K562 (cell line): ENCODE data around the gene SYK. TPM values are rescaled to one million over a fixed set of nuclear protein-coding genes. Genes with fewer than 3 reads are reported as not detected.

Source experiments
- ATAC-seq: fragments of 200-7000 bp; cut with Tn5 transposase; 3 replicates; pipeline ENCODE4 v1.9.1; 2020; ENCODE audit warnings: moderate library complexity
- BruUV-seq: library from RNA; stranded (reverse); fragments of 400-500 nt; replicated peaks from 2 replicates; lab custom pipeline; 2021; lab: Mats Ljungman, UMichigan
- CTCF ChIA-PET: fragments of 300-600 bp; formaldehyde crosslinking; extraction: SDS; loops from one replicate; lab custom pipeline; 2021; ENCODE audit warnings: low intra/inter-chr PET ratio; lab: Yijun Ruan, JAX
- POLR2A ChIA-PET: fragments of 300-600, 350-650 bp; sonication (Branson Sonifier 250); formaldehyde crosslinking; extraction: SDS; loops from one replicate; lab custom pipeline; 2021; ENCODE audit warnings: antibody characterized with exemption, inconsistent platforms; lab: Yijun Ruan, JAX
- DNase-seq, 4 experiments: peaks; one replicate each; pipeline versions ENCODE4 v3.0.0 to v3.0.0-alpha.2; 2011 to 2018; ENCODE audit warnings: low spot score in 3 of 4, mixed read lengths in 3 of 4; ENCODE audit errors: extremely low read depth in 1 of 4
- FAIRE-seq: peaks from 2 replicates; lab custom pipeline; 2011; peaks lifted over from hg19 to GRCh38; lab: Jason Lieb, UNC
- H2AFZ ChIP-seq: 2 replicates; pipeline ENCODE4 v1.6.0; 2011; ENCODE audit warnings: low read depth, low read length, control low read depth, inconsistent platforms
- H3K27ac ChIP-seq: fragments of 200-600 bp; 3 replicates; pipeline ENCODE4 v1.8.0; 2011; ENCODE audit warnings: low read depth, mild to moderate bottlenecking, control low read depth, inconsistent platforms, low read length, moderate library complexity, mixed read lengths; ENCODE audit errors: extremely low read depth
- H3K27me3 ChIP-seq, 2 experiments: fragments of 300-600 bp in 1 of 2; 2 replicates in 1 of 2; 3 replicates in 1 of 2; pipeline versions ENCODE4 v1.6.0 to v1.8.0; 2011; ENCODE audit warnings: inconsistent platforms in 2 of 2, low read length in 2 of 2, mild to moderate bottlenecking in 1 of 2, mixed read lengths in 1 of 2, moderate library complexity in 1 of 2; ENCODE audit not compliant: control insufficient read depth in 2 of 2, insufficient read depth in 2 of 2
- H3K36me3 ChIP-seq: fragments of 300-600 bp; 3 replicates; pipeline ENCODE4 v1.8.0; 2011; ENCODE audit warnings: mild to moderate bottlenecking, low read length, inconsistent platforms; ENCODE audit not compliant: control insufficient read depth, insufficient read depth
- H3K4me1 ChIP-seq, 2 experiments: fragments of 200-600 bp in 1 of 2; replicated peaks in 1 of 2; 2 replicates in 1 of 2; 3 replicates in 1 of 2; pipeline versions ENCODE4 v1.5.1 to v1.8.0; 2011; ENCODE audit warnings: inconsistent platforms in 2 of 2, low read length in 2 of 2, mild to moderate bottlenecking in 1 of 2, mixed read lengths in 1 of 2, moderate library complexity in 1 of 2; ENCODE audit not compliant: control insufficient read depth in 2 of 2, insufficient read depth in 2 of 2
- H3K4me2 ChIP-seq: 2 replicates; pipeline ENCODE4 v1.6.1; 2011; ENCODE audit warnings: low read length, control low read depth, inconsistent platforms, mixed read lengths; ENCODE audit not compliant: insufficient read depth
- H3K4me3 ChIP-seq: fragments of 200-600 bp; sonication (generic), shearing (Covaris generic); 2 replicates; pipeline ENCODE4 v1.5.1; 2016; ENCODE audit warnings: control low read depth, inconsistent platforms
- H3K79me2 ChIP-seq: fragments of 200-600 bp; 3 replicates; pipeline ENCODE4 v1.8.0; 2011; ENCODE audit warnings: low read length, inconsistent platforms; ENCODE audit not compliant: control insufficient read depth, insufficient read depth
- H3K9ac ChIP-seq, 2 experiments: 2 replicates each; pipeline versions ENCODE4 v1.6.0 to v1.6.1; 2011; ENCODE audit warnings: low read depth in 2 of 2, low read length in 2 of 2, control low read depth in 1 of 2, inconsistent platforms in 1 of 2, mild to moderate bottlenecking in 1 of 2, mixed read lengths in 1 of 2; ENCODE audit not compliant: insufficient read depth in 1 of 2
- H3K9me1 ChIP-seq: one replicate; pipeline ENCODE4 v1.6.0; 2011; ENCODE audit warnings: inconsistent platforms, mild to moderate bottlenecking, low read length, moderate library complexity; ENCODE audit not compliant: control insufficient read depth, insufficient read depth
- H3K9me3 ChIP-seq: replicated peaks from 2 replicates; pipeline ENCODE4 v1.5.1; 2011; ENCODE audit warnings: low read depth, low read length, inconsistent platforms; ENCODE audit not compliant: control insufficient read depth, insufficient read depth
- H4K20me1 ChIP-seq: replicated peaks from 2 replicates; pipeline ENCODE4 v1.6.1; 2011; ENCODE audit warnings: low read length, inconsistent platforms, mixed read lengths; ENCODE audit not compliant: control insufficient read depth, insufficient read depth
- ATF1 ChIP-seq, 2 experiments: fragments of 450-650 bp in 1 of 2; IDR thresholded peaks; 2 replicates each; pipeline ENCODE4 v1.6.1; 2016; ENCODE audit warnings: missing compliant biosample characterization in 1 of 2, missing genetic modification characterization in 1 of 2
- ILK ChIP-seq: fragments of 450-650 bp; IDR thresholded peaks from 2 replicates; pipeline ENCODE4 v1.6.1; 2016; ENCODE audit warnings: missing genetic modification characterization, low read depth, mild to moderate bottlenecking, missing compliant biosample characterization, moderate library complexity, borderline replicate concordance
- MXD1 ChIP-seq: fragments of 250-450 bp; sonication (Bioruptor Pico); IDR thresholded peaks from 2 replicates; pipeline ENCODE4 v1.8.0; 2021; ENCODE audit warnings: borderline replicate concordance, mild to moderate bottlenecking, moderate library complexity; ENCODE audit not compliant: poor library complexity, severe bottlenecking
- NR2C2 ChIP-seq, 2 experiments: fragments of 200-800 bp in 1 of 2; sonication (Bioruptor generic) in 1 of 2; sonication (generic) in 1 of 2; formaldehyde crosslinking in 1 of 2; IDR thresholded peaks; 2 replicates each; pipeline versions ENCODE4 v1.6.1 to v1.8.0; 2016 to 2022; ENCODE audit warnings: mild to moderate bottlenecking in 1 of 2, missing compliant biosample characterization in 1 of 2, missing genetic modification characterization in 1 of 2, missing genetic modification reagents in 1 of 2
- NR4A1 ChIP-seq, 2 experiments: fragments of 250-450 bp in 1 of 2; fragments of 450-650 bp in 1 of 2; sonication (Bioruptor Pico) in 1 of 2; IDR thresholded peaks; 2 replicates each; pipeline versions ENCODE4 v1.4.0 to v1.6.1; 2016 to 2020; ENCODE audit warnings: mild to moderate bottlenecking in 2 of 2, missing compliant biosample characterization in 1 of 2, missing genetic modification characterization in 1 of 2, moderate library complexity in 1 of 2
- PHB2 ChIP-seq: fragments of 450-650 bp; IDR thresholded peaks from 2 replicates; pipeline ENCODE4 v1.6.1; 2017; ENCODE audit warnings: low read depth
- RBM17 ChIP-seq: fragments of 200-400 bp; formaldehyde crosslinking; IDR thresholded peaks from 2 replicates; pipeline ENCODE4 v1.6.1; 2017; ENCODE audit warnings: low read depth, mild to moderate bottlenecking, low read length, borderline replicate concordance
- SMAD1 ChIP-seq: fragments of 150-350 bp; IDR thresholded peaks from 2 replicates; pipeline ENCODE4 v1.6.1; 2014; ENCODE audit warnings: low read length, low read depth; ENCODE audit not compliant: partially characterized antibody
- SMAD3 ChIP-seq: fragments of 450-650 bp; formaldehyde crosslinking; conservative IDR thresholded peaks from 2 replicates; pipeline ENCODE4 v1.4.0; 2020; ENCODE audit warnings: mild to moderate bottlenecking
- THAP12 ChIP-seq: fragments of 250-450 bp; sonication (Bioruptor Pico); IDR thresholded peaks from 2 replicates; pipeline ENCODE4 v1.9.0; 2021; ENCODE audit warnings: mild to moderate bottlenecking, inconsistent platforms
- TSHZ1 ChIP-seq: fragments of 250-450 bp; sonication (Bioruptor Pico); IDR thresholded peaks from 2 replicates; pipeline ENCODE4 v1.4.0; 2020; ENCODE audit warnings: mild to moderate bottlenecking, moderate library complexity
- ZFP1 ChIP-seq: fragments of 450-650 bp; formaldehyde crosslinking; IDR thresholded peaks from 2 replicates; pipeline ENCODE4 v1.4.0; 2020; ENCODE audit warnings: mild to moderate bottlenecking, mixed read lengths
- ZNF395 ChIP-seq: fragments of 200-800 bp; sonication (Bioruptor generic); IDR thresholded peaks from 2 replicates; pipeline ENCODE4 v1.6.1; 2017; ENCODE audit warnings: missing genetic modification characterization, missing compliant biosample characterization
- ZNF436 ChIP-seq: fragments of 250-450, 450-650 bp; sonication (Bioruptor Pico); formaldehyde crosslinking; IDR thresholded peaks from 2 replicates; pipeline ENCODE4 v1.7.0; 2020; ENCODE audit warnings: mild to moderate bottlenecking
- WGBS: fragments of 100-300 bp; shearing (Covaris generic); methylation state at CpG from one replicate; pipeline ENCODE4 v1.1.6; 2016; ENCODE audit warnings: low coverage, mixed read lengths; ENCODE audit not compliant: insufficient coverage; ENCODE audit errors: missing lambda C conversion rate; 5-methylcytosine and 5-hydroxymethylcytosine counted together
- in situ Hi-C: fragments of 300-500 bp; cut with MboI; formaldehyde crosslinking; loops from 4 replicates; pipeline ENCODE4 v1.15.0; 2018; ENCODE audit warnings: inconsistent platforms, mixed read lengths
- intact Hi-C: fragments of 100-400 bp; cut with micrococcal nuclease; formaldehyde crosslinking; loops from 2 replicates; pipeline ENCODE4 v1.14.2; 2022
- polyA plus RNA-seq, 8 experiments: library from polyadenylated mRNA; depleted of rRNA in 4 of 8; stranded (reverse) in 5 of 8; unstranded in 3 of 8; fragments of >200 nt; fragmentation: Nextera tagmentation in 2 of 8; fragmentation: Illumina TruSeq in 1 of 8; extraction: Ambion mirVana in 2 of 8; extraction: Trizol in 1 of 8; gene quantifications; 2 replicates each; pipeline versions ENCODE4 v1.2.1 to v1.2.3, GENCODE V29; 2011 to 2014; ENCODE audit warnings: inconsistent platforms in 1 of 8, missing spikeins in 1 of 8
- total RNA-seq, 7 experiments: library from RNA; depleted of rRNA in 6 of 7; stranded (reverse); fragments of >200 nt in 6 of 7; fragmentation: Illumina TruSeq in 2 of 7; extraction: Trizol in 2 of 7; gene quantifications; 2 replicates each; pipeline versions ENCODE4 v1.2.1 to v1.2.3, GENCODE V29; 2011 to 2021; ENCODE audit warnings: low replicate concordance in 1 of 7

Gene SYK
- total and polyA plus RNA-seq, 9 of the 15 experiments (the other 6 are each of a cell fraction or from before 2014, with no cell fraction given) = 3.9 to 32.7 (median 16.7) TPM

- in situ Hi-C loops (loop anchor here (25.0 kb wide), 1 partner anchor 1296 kb away; no protein-coding TSS in a partner anchor), intact Hi-C loops (no loop called here)
- DNase-seq (no peak), ATAC-seq (no peak), FAIRE-seq (no peak)
- H3K4me1 ChIP-seq = no peaks in the 10 kb centered on the region
- H3K27me3 ChIP-seq = no peaks in the 10 kb centered on the region
- BruUV-seq = no TSS peak
- ChIA-PET CTCF (no interaction called here), POLR2A (no interaction called here)
- no peak overlapping the region for H3K4me2 ChIP-seq
- 86% methylated on average over 2 of the region's 2 CpGs for WGBS
- H3K9me1 ChIP-seq = no peaks in the 10 kb centered on the region
- H4K20me1 ChIP-seq = no peaks in the 10 kb centered on the region
- no peak overlapping the region for H3K9ac ChIP-seq
- H2AFZ ChIP-seq = no peak overlapping the region
- peaks cover 4% of the 10 kb centered on the region; the same call in 1 of the 2 replicates for H3K9me3 ChIP-seq
- peaks cover 26% of the 10 kb centered on the region; the same call in 2 of the 3 replicates for H3K36me3 ChIP-seq
- H3K4me3 ChIP-seq = no peak overlapping the region
- H3K79me2 ChIP-seq = no peaks in the 10 kb centered on the region
- H3K27ac ChIP-seq = no peak overlapping the region
- TF ChIP-seq ILK (tag) (no peak), THAP12 (no peak), NR4A1 (CRISPR knock-in tag; IDR thresholded peaks at IDR 0.05) (no peak), NR4A1 (tag; IDR thresholded peaks at IDR 0.05) (no peak), NR2C2 (CRISPR knock-in tag; IDR thresholded peaks at IDR 0.05) (no peak), NR2C2 (tag; IDR thresholded peaks at IDR 0.05) (no peak), SMAD3 (no peak), RBM17 (no peak), TSHZ1 (CRISPR knock-in tag) (no peak), PHB2 (no peak), ZFP1 (no peak), MXD1 (CRISPR knock-in tag) (no peak), ATF1 (CRISPR knock-in tag; IDR thresholded peaks at IDR 0.05) (no peak), ATF1 (tag; IDR thresholded peaks at IDR 0.05) (no peak), ZNF395 (CRISPR knock-in tag) (no peak), ZNF436 (CRISPR knock-in tag) (no peak), SMAD1 (no peak)
Observed at GRCh38 chr9:90883661-90884060, 82.0 kb downstream of the SYK start.
